T-cell (primary cell): Measurements from ENCODE around the gene LAPTM5. TPM values are rescaled to one million over a fixed set of nuclear protein-coding genes. Genes with fewer than 3 reads are reported as not detected.

Source experiments
- ATAC-seq, 4 experiments: fragments of 200-7000 bp in 3 of 4; fragments of 150-1000 bp in 1 of 4; cut with Tn5 transposase; replicated peaks in 1 of 4; 1 replicate in 3 of 4; 2 replicates in 1 of 4; pipeline ENCODE4 v1.10.0; 2021; ENCODE audit warnings: moderate library complexity in 3 of 4, mild to moderate bottlenecking in 2 of 4, moderate number of reproducible peaks in 1 of 4
- CTCF ChIA-PET, 2 donors: fragments of 300-600 bp; sonication (Branson Sonifier 250); formaldehyde crosslinking; loops; one replicate each; lab custom pipeline; 2022; ENCODE audit warnings: antibody characterized with exemption in 2 of 2; lab: Charles Lee
- POLR2A ChIA-PET, 2 donors: fragments of 300-600 bp; sonication (Branson Sonifier 250); formaldehyde crosslinking; loops; one replicate each; lab custom pipeline; 2022; ENCODE audit warnings: antibody characterized with exemption in 2 of 2; lab: Charles Lee
- DNase-seq, 35 experiments: peaks; one replicate each; pipeline versions ENCODE4 v3.0.0 to v3.0.0-alpha.2; 2013 to 2023
- H3K27ac ChIP-seq: one replicate; pipeline ENCODE4 v1.5.1; 2013; ENCODE audit warnings: low read length
- H3K27me3 ChIP-seq, 2 experiments: replicated peaks in 1 of 2; 1 replicate in 1 of 2; 2 replicates in 1 of 2; pipeline versions ENCODE4 v1.6.1 to v1.7.0; 2013; ENCODE audit warnings: low read length in 1 of 2, mixed read lengths in 1 of 2; ENCODE audit not compliant: control insufficient read depth in 2 of 2, insufficient read depth in 2 of 2; ENCODE audit errors: extremely low read depth in 1 of 2
- H3K36me3 ChIP-seq, 2 donors: 1 replicate in 1 of 2; 2 replicates in 1 of 2; pipeline versions ENCODE4 v1.6.1 to v1.7.0; 2013; ENCODE audit warnings: low read length in 1 of 2; ENCODE audit not compliant: control insufficient read depth in 2 of 2, insufficient read depth in 1 of 2; ENCODE audit errors: extremely low read depth in 1 of 2
- H3K4me1 ChIP-seq, 2 experiments: 1 replicate in 1 of 2; 2 replicates in 1 of 2; pipeline versions ENCODE4 v1.6.1 to v1.7.0; 2013; ENCODE audit warnings: low read length in 2 of 2, mixed read lengths in 1 of 2; ENCODE audit not compliant: insufficient read depth in 2 of 2, control insufficient read depth in 1 of 2; ENCODE audit errors: extremely low read depth in 1 of 2
- H3K4me3 ChIP-seq, 2 donors: 1 replicate in 1 of 2; 2 replicates in 1 of 2; pipeline versions ENCODE4 v1.5.1 to v1.7.0; 2013; ENCODE audit warnings: mild to moderate bottlenecking in 2 of 2, low read length in 1 of 2, moderate library complexity in 1 of 2; ENCODE audit not compliant: control insufficient read depth in 1 of 2; ENCODE audit errors: extremely low read depth in 1 of 2
- H3K9me3 ChIP-seq: 2 replicates; pipeline ENCODE4 v1.7.0; 2013
- H3K27ac Mint-ChIP-seq, 2 donors: one replicate each; pipeline ENCODE4 v1.8.0; 2020 to 2021; ENCODE audit warnings: mild to moderate bottlenecking in 2 of 2, mixed read lengths in 2 of 2
- H3K27me3 Mint-ChIP-seq, 2 donors: one replicate each; pipeline ENCODE4 v1.8.0; 2021 to 2022; ENCODE audit warnings: mixed read lengths in 2 of 2
- H3K36me3 Mint-ChIP-seq: one replicate; pipeline ENCODE4 v1.8.0; 2021; ENCODE audit warnings: mixed read lengths
- H3K4me1 Mint-ChIP-seq, 3 donors: one replicate each; pipeline ENCODE4 v1.8.0; 2020 to 2022; ENCODE audit warnings: mixed read lengths in 3 of 3, mild to moderate bottlenecking in 1 of 3
- H3K4me3 Mint-ChIP-seq, 3 donors: one replicate each; pipeline ENCODE4 v1.8.0; 2020 to 2022; ENCODE audit warnings: mild to moderate bottlenecking in 3 of 3, mixed read lengths in 3 of 3, moderate library complexity in 3 of 3
- H3K9me3 Mint-ChIP-seq, 3 donors: one replicate each; pipeline ENCODE4 v1.8.0; 2020 to 2022; ENCODE audit warnings: mixed read lengths in 3 of 3
- WGBS: methylation state at CpG from one replicate; pipeline ENCODE4 v1.1.5; 2013; ENCODE audit warnings: missing lambda C conversion rate; ENCODE audit not compliant: insufficient coverage; 5-methylcytosine and 5-hydroxymethylcytosine counted together
- total RNA-seq, 35 experiments: library from RNA in 6 of 35; stranded (reverse) in 6 of 35; fragments of 120-200 nt in 1 of 35; gene quantifications; one replicate each; pipeline versions ENCODE4 v1.2.1 to v1.2.4 and lab custom pipeline; 2013 to 2026

LAPTM5 gene
- total RNA-seq, 5 donors from 2014 or later (not counting 1 experiment from before 2014, with no cell fraction given), result 529 to 586 (median 559) TPM

DNA sequence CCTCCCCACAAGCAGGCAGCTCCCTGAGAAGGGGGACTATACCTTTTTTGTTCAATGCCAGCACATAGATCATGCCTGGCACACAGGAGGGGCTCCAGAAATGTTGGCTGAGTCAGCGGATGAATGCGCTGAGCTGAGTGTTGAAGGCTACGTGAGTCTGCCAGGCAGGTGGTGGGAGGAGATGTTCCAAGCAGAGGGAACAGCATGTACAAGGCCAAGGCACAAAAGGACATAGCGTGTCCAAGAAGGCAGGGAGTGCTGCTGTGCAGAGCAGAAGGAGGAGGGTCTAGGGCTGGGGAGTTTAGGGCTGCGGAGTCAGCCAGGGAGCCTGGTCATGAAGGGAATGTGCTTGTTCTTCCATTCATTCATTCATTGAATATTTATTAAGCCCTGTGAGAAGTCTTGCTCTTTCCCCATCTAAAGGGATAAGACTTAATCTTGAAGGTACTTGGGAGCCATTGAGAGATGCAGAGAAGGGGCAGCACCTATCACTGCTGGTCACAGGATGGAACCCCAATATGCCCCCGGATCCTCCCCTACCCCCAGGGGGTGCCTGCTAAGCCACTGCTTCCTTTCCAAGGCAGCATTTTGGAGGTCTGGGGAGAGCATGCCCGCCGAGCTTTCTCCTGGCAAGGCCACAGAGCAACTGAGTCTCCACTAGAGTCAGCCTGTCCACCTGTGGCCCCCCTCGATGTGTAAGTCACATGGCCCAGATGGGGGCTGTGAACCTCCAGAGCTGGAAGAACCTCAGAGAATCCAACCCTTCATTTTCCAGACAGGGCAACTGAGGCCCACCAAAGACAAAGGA is 31.2 kb upstream of the LAPTM5 start:
- ATAC-seq (no peak), DNase-seq (no peak)
- Mint-ChIP-seq H3K27ac (no peak overlapping the region), H3K4me3 (no peak overlapping the region), H3K27me3 (peaks cover 7 to 20% of the 10 kb centered on the region in 2 donors), H3K9me3 (no peaks in the 10 kb centered on the region), H3K36me3 (no peaks in the 10 kb centered on the region), H3K4me1 (peaks cover 6 to 18% (median 12%) of the 10 kb centered on the region in 3 donors)
- Histone ChIP-seq H3K4me1 (peaks cover 4 to 10% of the 10 kb centered on the region in 2 experiments), H3K27me3 (peaks cover 0 to 58% of the 10 kb centered on the region in 2 experiments), H3K36me3 (no peaks in the 10 kb centered on the region), H3K9me3 (no peaks in the 10 kb centered on the region), H3K27ac (no peak overlapping the region), H3K4me3 (no peak overlapping the region)
- ChIA-PET POLR2A (no interaction called here), CTCF (interaction anchor here in 1 of 2 donors (0.8 kb wide), 1 partner anchor 28 kb away, joined by 3 read pairs; no protein-coding TSS in a partner anchor)
- WGBS, result 73% methylated on average over 6 of the region's 9 CpGs

DNA sequence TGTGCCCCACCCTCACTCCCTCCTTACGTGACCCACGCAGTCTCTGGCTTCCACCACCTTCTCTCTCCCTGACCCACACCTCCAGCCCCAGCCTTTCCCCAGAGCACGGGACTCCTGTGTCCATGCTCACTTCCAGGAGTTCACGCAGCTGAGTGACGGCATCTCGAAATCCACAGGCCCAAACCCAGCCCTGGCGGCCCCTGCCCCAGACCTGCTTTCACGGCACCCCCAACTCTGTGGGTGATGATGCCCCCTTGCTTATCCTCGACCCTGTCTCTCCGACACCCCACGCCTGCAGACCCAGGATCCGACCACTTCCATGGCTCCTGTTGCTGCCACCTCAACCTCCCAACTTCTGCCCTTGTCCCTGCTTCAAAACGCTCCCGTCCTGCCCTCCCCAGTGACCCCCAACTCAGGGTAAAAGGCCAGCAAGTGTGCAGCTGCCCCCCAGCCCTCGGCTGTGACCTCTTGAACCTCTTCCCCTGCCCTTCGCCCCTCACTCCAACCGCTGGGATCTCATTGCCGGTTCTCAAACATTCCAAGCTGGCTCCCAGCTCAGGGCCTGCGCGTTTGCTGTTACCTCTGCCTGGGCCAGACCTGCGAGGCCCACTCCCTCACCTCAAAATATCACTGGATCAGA is 30.4 kb upstream of the LAPTM5 start:
- Mint-ChIP-seq H3K4me3 (no peak overlapping the region), H3K9me3 (no peaks in the 10 kb centered on the region), H3K27ac (no peak overlapping the region), H3K4me1 (peaks cover 6 to 18% (median 12%) of the 10 kb centered on the region in 3 donors), H3K36me3 (no peaks in the 10 kb centered on the region), H3K27me3 (peaks cover 7 to 17% of the 10 kb centered on the region in 2 donors)
- peaks cover 0 to 58% of the 10 kb centered on the region in 2 experiments for H3K27me3 ChIP-seq
- no peak overlapping the region for H3K4me3 ChIP-seq
- 77% methylated on average over 19 of the region's 21 CpGs for WGBS
- DNase-seq (no peak), ATAC-seq (no peak)
- peaks cover 4 to 10% of the 10 kb centered on the region in 2 experiments for H3K4me1 ChIP-seq
- H3K36me3 ChIP-seq, result no peaks in the 10 kb centered on the region
- POLR2A ChIA-PET, result no interaction called here
- CTCF ChIA-PET, result interaction anchor here in 1 of 2 donors (0.8 kb wide), 1 partner anchor 27 kb away, joined by 3 read pairs; no protein-coding TSS in a partner anchor
- H3K9me3 ChIP-seq, result no peaks in the 10 kb centered on the region
- no peak overlapping the region for H3K27ac ChIP-seq

DNA sequence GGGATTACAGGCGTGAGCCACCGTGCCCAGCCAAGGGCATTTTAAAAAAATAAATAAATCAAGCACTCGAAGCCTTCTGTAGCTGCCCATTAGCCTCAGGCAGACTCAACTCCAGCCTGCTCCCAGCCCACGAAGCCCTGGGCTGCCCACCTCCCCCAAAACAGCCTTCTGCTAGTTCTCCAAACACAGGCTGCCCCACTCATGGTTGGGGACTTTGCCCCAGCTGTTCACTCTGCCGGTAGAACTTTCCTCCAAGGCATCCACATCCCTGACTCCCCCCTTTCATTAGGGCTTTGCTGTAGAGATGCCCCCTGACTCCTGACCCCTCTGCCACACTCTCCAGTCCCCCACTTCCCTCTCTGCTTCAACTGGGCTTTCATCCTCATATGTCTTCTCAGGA is 29.7 kb upstream of the LAPTM5 start:
- no peak overlapping the region for H3K4me3 Mint-ChIP-seq
- H3K4me1 Mint-ChIP-seq, result peaks cover 12 to 20% (median 12%) of the 10 kb centered on the region in 3 donors
- H3K9me3 Mint-ChIP-seq, result no peaks in the 10 kb centered on the region
- DNase-seq, result no peak
- ATAC-seq, result no peak
- H3K27me3 Mint-ChIP-seq, result peaks cover 7 to 17% of the 10 kb centered on the region in 2 donors
- no peaks in the 10 kb centered on the region for H3K36me3 Mint-ChIP-seq
- no peaks in the 10 kb centered on the region for H3K9me3 ChIP-seq
- no peaks in the 10 kb centered on the region for H3K36me3 ChIP-seq
- no peak overlapping the region for H3K27ac ChIP-seq
- WGBS, result 73% methylated on average over 3 of the region's 5 CpGs
- ChIA-PET POLR2A (no interaction called here), CTCF (no interaction called here)
- H3K27me3 ChIP-seq, result peaks cover 0 to 57% of the 10 kb centered on the region in 2 experiments
- no peak overlapping the region for H3K27ac Mint-ChIP-seq
- peaks cover 4 to 16% of the 10 kb centered on the region in 2 experiments for H3K4me1 ChIP-seq
- no peak overlapping the region for H3K4me3 ChIP-seq

DNA sequence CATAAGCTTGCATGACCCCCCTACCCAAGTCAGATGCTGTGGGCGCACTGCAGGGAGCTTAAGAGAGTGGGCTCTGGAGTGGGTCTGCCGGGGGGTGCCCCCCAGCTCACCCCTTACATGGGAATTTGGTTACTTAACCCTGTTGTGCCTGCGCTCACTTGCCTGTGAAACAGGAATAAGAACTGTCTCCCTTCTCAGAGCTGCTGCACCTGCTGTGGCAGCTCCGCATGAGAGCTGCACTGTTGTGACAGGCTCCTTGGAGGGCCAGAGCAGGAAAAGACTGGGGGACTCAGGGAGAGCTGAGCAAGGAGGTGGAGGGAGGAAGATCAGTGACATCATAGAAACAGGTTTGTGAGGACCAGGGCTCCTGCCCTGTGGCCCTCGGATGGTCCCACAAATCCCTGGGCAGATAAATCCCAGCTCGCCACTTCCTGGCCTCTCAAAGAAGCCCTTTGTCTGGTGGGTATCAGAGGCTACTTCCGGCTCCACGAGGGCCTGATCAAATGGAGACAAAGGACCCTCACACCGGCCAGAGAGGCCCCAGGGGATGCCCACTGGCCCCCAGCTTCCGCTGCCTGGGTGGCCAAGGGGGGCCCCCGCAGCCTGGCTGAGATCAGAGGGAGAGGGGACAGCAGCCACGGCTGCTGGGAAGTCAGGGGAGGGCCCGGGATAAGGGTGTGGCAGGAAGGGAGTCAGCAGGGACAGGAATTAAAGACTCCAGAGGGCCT is 28.9 kb upstream of the LAPTM5 start:
- no peaks in the 10 kb centered on the region for H3K9me3 Mint-ChIP-seq
- Histone ChIP-seq H3K36me3 (no peaks in the 10 kb centered on the region), H3K9me3 (no peaks in the 10 kb centered on the region), H3K27ac (no peak overlapping the region), H3K4me3 (no peak overlapping the region), H3K27me3 (peaks cover 0 to 51% of the 10 kb centered on the region in 2 experiments), H3K4me1 (peaks cover 4 to 16% of the 10 kb centered on the region in 2 experiments)
- ChIA-PET POLR2A (no interaction called here), CTCF (interaction anchor here (0.5 to 0.6 kb wide), 3 partner anchors 16 to 120 kb away, joined by 3 to 4 read pairs (median 3); no protein-coding TSS in a partner anchor)
- H3K4me3 Mint-ChIP-seq, result no peak overlapping the region
- no peak for ATAC-seq
- H3K27ac Mint-ChIP-seq, result no peak overlapping the region
- no peak for DNase-seq
- H3K36me3 Mint-ChIP-seq, result no peaks in the 10 kb centered on the region
- peaks cover 10 to 18% (median 12%) of the 10 kb centered on the region in 3 donors for H3K4me1 Mint-ChIP-seq
- peaks cover 7 to 17% of the 10 kb centered on the region in 2 donors for H3K27me3 Mint-ChIP-seq
- WGBS, result 63% methylated on average over 10 of the region's 13 CpGs

DNA sequence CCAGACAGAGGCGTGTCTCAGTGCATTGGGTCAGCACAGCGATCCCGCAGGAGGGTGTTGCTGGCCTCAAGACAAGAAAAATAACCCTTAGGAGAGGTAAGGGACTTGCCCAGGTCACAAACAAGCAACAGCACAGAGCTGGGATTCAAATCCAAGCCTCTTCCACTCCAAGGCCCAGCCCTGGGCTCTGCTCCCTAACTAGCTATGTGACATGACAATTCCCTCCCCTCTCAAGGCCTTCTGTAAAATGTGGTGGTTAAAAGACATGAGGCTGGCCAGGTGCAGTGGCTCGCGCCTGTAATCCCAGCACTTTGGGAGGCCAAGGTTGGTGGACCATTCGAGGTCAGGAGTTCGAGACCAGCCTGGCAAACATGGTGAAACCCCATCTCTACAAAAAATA is 28.1 kb upstream of the LAPTM5 start:
- no peak overlapping the region for H3K27ac Mint-ChIP-seq
- ATAC-seq, result no peak
- Histone ChIP-seq H3K27ac (no peak overlapping the region), H3K27me3 (peaks cover 0 to 55% of the 10 kb centered on the region in 2 experiments), H3K9me3 (no peaks in the 10 kb centered on the region), H3K36me3 (no peaks in the 10 kb centered on the region), H3K4me1 (peaks cover under 1 to 9% of the 10 kb centered on the region in 2 experiments), H3K4me3 (no peak overlapping the region)
- 75% methylated on average over 2 of the region's 7 CpGs for WGBS
- no peaks in the 10 kb centered on the region for H3K9me3 Mint-ChIP-seq
- DNase-seq, result no peak
- H3K36me3 Mint-ChIP-seq, result no peaks in the 10 kb centered on the region
- H3K4me1 Mint-ChIP-seq, result peaks cover 3 to 10% (median 8%) of the 10 kb centered on the region in 3 donors
- H3K4me3 Mint-ChIP-seq, result no peak overlapping the region
- H3K27me3 Mint-ChIP-seq, result peaks cover 7 to 17% of the 10 kb centered on the region in 2 donors
- CTCF ChIA-PET, result interaction anchor here in 1 of 2 donors (0.5 to 4.5 kb wide), 2 partner anchors 42 to 66 kb away, joined by 3 to 49 read pairs; no protein-coding TSS in a partner anchor
- POLR2A ChIA-PET, result no interaction called here

DNA sequence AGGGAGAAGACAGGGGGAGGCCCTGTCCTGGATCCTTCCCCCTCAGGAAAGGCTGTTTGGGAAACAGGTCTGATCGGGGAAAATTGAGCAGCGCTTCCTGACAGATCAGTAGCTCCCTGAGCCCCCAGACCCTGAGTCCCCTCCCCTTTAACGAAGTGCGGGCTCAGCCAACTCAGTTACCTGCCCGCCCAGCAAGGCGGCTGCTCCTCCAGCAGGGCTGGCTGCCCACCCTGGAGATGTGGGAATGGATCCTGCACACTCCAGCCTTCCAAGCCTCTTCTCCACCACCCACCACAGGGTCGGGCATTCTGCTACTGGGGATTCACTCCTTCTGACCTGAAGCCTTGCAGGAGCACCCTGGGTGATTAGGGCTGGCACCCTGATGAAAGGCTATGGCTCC is 27.6 kb upstream of the LAPTM5 start:
- Histone ChIP-seq H3K36me3 (no peaks in the 10 kb centered on the region), H3K27me3 (peaks cover 0 to 55% of the 10 kb centered on the region in 2 experiments), H3K9me3 (no peaks in the 10 kb centered on the region), H3K4me1 (peaks cover 0 to 7% of the 10 kb centered on the region in 2 experiments), H3K27ac (no peak overlapping the region), H3K4me3 (no peak overlapping the region)
- WGBS, result 77% methylated on average over 5 of the region's 7 CpGs
- Mint-ChIP-seq H3K36me3 (no peaks in the 10 kb centered on the region), H3K4me1 (peaks cover 0 to 11% (median 6%) of the 10 kb centered on the region in 3 donors), H3K27me3 (peaks cover 7 to 17% of the 10 kb centered on the region in 2 donors), H3K27ac (no peak overlapping the region), H3K4me3 (no peak overlapping the region), H3K9me3 (no peaks in the 10 kb centered on the region)
- no peak for DNase-seq
- POLR2A ChIA-PET, result no interaction called here
- CTCF ChIA-PET, result interaction anchor here in 1 of 2 donors (4.5 kb wide), 1 partner anchor 65 kb away, joined by 49 read pairs; no protein-coding TSS in a partner anchor
- no peak for ATAC-seq
